Loucy (cell line): Measurements from ENCODE around the gene VWA8.

Source experiments
- H2AFZ ChIP-seq: fragments of 200-600 bp; sonication (generic); 2 replicates; pipeline ENCODE4 v1.6.0; 2016; ENCODE audit warnings: antibody characterized with exemption, mild to moderate bottlenecking, low read length, moderate library complexity
- H3F3A ChIP-seq: fragments of 200-600 bp; 2 replicates; pipeline ENCODE4 v1.6.0; 2016; ENCODE audit warnings: antibody characterized with exemption, low read depth, mild to moderate bottlenecking
- H3K27me3 ChIP-seq: fragments of 200-600 bp; sonication (generic); 2 replicates; pipeline ENCODE4 v1.6.1; 2014; ENCODE audit warnings: low read length, mild to moderate bottlenecking; ENCODE audit not compliant: insufficient read depth, poor library complexity, severe bottlenecking
- H3K36me3 ChIP-seq: fragments of 200-600 bp; sonication (generic); 2 replicates; pipeline ENCODE4 v1.6.1; 2016; ENCODE audit warnings: low read length; ENCODE audit not compliant: insufficient read depth
- H3K4me1 ChIP-seq: fragments of 200-600 bp; sonication (generic); 2 replicates; pipeline ENCODE4 v1.5.1; 2014; ENCODE audit warnings: low read length, mild to moderate bottlenecking; ENCODE audit not compliant: insufficient read depth, poor library complexity, severe bottlenecking
- H3K4me2 ChIP-seq: fragments of 200-600 bp; sonication (generic); 2 replicates; pipeline ENCODE4 v1.6.0; 2014; ENCODE audit warnings: antibody characterized with exemption, low read length, low read depth, mild to moderate bottlenecking; ENCODE audit not compliant: poor library complexity, severe bottlenecking
- H3K4me3 ChIP-seq: fragments of 200-600 bp; sonication (generic); 2 replicates; pipeline ENCODE4 v1.5.1; 2014; ENCODE audit warnings: low read length, mild to moderate bottlenecking, mixed read lengths; ENCODE audit not compliant: poor library complexity, severe bottlenecking
- H3K79me2 ChIP-seq: fragments of 200-600 bp; sonication (generic); 2 replicates; pipeline ENCODE4 v1.6.1; 2014; ENCODE audit warnings: low read length; ENCODE audit not compliant: insufficient read depth
- H3K9ac ChIP-seq: fragments of 200-600 bp; sonication (generic); 2 replicates; pipeline ENCODE4 v1.6.0; 2014; ENCODE audit warnings: mild to moderate bottlenecking, low read depth, low read length, moderate library complexity; ENCODE audit not compliant: poor library complexity, severe bottlenecking
- H3K9me2 ChIP-seq: fragments of 200-600 bp; sonication (generic); replicated peaks from 2 replicates; pipeline ENCODE4 v1.6.1; 2016; ENCODE audit warnings: low read depth, low read length, mixed read lengths
- H3K9me3 ChIP-seq: fragments of 200-600 bp; sonication (generic); 2 replicates; pipeline ENCODE4 v1.6.1; 2014; ENCODE audit warnings: mild to moderate bottlenecking, antibody characterized with exemption, low read length, low read depth; ENCODE audit not compliant: insufficient read depth
- H4K20me1 ChIP-seq: fragments of 200-600 bp; sonication (generic); 2 replicates; pipeline ENCODE4 v1.6.0; 2014; ENCODE audit warnings: antibody characterized with exemption, low read length, mild to moderate bottlenecking; ENCODE audit not compliant: insufficient read depth, poor library complexity, severe bottlenecking
- EZH2phosphoT487 ChIP-seq: fragments of 200-600 bp; IDR thresholded peaks from 2 replicates; pipeline ENCODE4 v1.6.1; 2018; ENCODE audit warnings: antibody characterized with exemption, mild to moderate bottlenecking, moderate library complexity, borderline replicate concordance
- TF ChIP-seq, protein P1 (sequence below): fragments of 200-600 bp; sonication (generic); conservative IDR thresholded peaks from 2 replicates; pipeline ENCODE4 v1.5.1; 2014; ENCODE audit warnings: mild to moderate bottlenecking, antibody characterized with exemption, low read length

Gene VWA8

DNA sequence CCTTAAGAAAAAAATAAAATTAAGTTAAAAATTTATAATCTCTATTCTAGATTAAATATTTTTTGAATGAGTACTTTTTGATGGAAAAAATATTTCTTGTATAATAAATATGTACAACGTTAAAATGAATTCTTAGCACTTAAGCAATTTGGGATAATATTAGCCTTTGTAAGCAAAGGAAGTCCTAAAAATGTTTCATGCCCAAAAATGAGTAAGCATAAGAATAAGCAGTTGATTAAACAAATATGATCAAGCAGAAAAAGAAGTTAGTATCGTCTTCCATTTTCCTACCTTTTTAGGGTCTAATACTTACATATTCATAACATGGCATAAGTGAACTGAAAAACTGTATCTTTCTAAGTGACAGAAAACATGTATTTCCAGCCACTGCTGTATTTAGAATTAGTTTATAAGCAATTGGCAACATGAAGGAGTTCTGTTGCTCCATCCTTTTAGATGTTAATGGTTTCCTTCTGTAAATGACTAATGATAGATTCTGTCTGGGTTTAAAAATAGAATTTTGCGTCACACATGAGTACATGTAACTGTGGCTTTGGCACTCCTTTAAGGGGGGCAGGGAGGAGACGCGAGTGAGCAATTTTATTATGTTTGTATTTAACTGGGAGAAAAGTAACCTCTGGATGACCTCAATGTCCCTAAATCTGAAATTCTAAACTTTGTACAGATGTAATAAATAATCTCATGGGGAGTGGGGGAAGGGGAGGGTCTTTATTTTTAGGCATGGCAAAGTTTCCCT lies 266.2 kb downstream of the VWA8 start:
- H3K4me3 ChIP-seq: no peak overlapping the region

GRCh38 chr13:41693434-41693833 lies 267.5 kb downstream of the VWA8 start:
- Histone ChIP-seq H3K4me2 (no peak overlapping the region), H3K9me3 (no peaks in the 10 kb centered on the region), H3F3A (no peaks in the 10 kb centered on the region), H3K9me2 (no peaks in the 10 kb centered on the region), H4K20me1 (no peaks in the 10 kb centered on the region), H3K79me2 (no peaks in the 10 kb centered on the region), H3K27me3 (no peaks in the 10 kb centered on the region), H2AFZ (no peak overlapping the region), H3K4me3 (no peak overlapping the region), H3K9ac (no peak overlapping the region), H3K4me1 (peaks cover 12% of the 10 kb centered on the region), H3K36me3 (peaks cover 11% of the 10 kb centered on the region; the same call in 1 of the 2 replicates)
- no peak for TF ChIP-seq EZH2phosphoT487
- TF ChIP-seq, protein P1, sequence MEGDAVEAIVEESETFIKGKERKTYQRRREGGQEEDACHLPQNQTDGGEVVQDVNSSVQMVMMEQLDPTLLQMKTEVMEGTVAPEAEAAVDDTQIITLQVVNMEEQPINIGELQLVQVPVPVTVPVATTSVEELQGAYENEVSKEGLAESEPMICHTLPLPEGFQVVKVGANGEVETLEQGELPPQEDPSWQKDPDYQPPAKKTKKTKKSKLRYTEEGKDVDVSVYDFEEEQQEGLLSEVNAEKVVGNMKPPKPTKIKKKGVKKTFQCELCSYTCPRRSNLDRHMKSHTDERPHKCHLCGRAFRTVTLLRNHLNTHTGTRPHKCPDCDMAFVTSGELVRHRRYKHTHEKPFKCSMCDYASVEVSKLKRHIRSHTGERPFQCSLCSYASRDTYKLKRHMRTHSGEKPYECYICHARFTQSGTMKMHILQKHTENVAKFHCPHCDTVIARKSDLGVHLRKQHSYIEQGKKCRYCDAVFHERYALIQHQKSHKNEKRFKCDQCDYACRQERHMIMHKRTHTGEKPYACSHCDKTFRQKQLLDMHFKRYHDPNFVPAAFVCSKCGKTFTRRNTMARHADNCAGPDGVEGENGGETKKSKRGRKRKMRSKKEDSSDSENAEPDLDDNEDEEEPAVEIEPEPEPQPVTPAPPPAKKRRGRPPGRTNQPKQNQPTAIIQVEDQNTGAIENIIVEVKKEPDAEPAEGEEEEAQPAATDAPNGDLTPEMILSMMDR: no peak

More for the DNA sequence above, 266.2 kb downstream of the VWA8 start:
- H3K9ac ChIP-seq: no peak overlapping the region
- peaks cover 12% of the 10 kb centered on the region for H3K4me1 ChIP-seq
- H3K9me2 ChIP-seq: no peaks in the 10 kb centered on the region
- H2AFZ ChIP-seq: no peak overlapping the region
- no peaks in the 10 kb centered on the region for H3K9me3 ChIP-seq
- peak overlapping the region; percentile 38 for H3K4me2 ChIP-seq
- TF ChIP-seq, protein P1: no peak
- TF ChIP-seq EZH2phosphoT487: no peak
- peaks cover 6% of the 10 kb centered on the region; the same call in 1 of the 2 replicates for H3K36me3 ChIP-seq
- H3F3A ChIP-seq: no peaks in the 10 kb centered on the region
- H3K27me3 ChIP-seq: no peaks in the 10 kb centered on the region
- H4K20me1 ChIP-seq: no peaks in the 10 kb centered on the region
- no peaks in the 10 kb centered on the region for H3K79me2 ChIP-seq

GRCh38 chr13:41691274-41691673 lies 269.6 kb downstream of the VWA8 start:
- Histone ChIP-seq H3K36me3 (peaks cover 11% of the 10 kb centered on the region; the same call in 1 of the 2 replicates), H3K9me3 (no peaks in the 10 kb centered on the region), H3K4me3 (no peak overlapping the region), H3K4me1 (peaks cover 12% of the 10 kb centered on the region), H3K4me2 (no peak overlapping the region), H3K9ac (no peak overlapping the region), H4K20me1 (no peaks in the 10 kb centered on the region), H3K9me2 (no peaks in the 10 kb centered on the region), H3F3A (no peaks in the 10 kb centered on the region), H2AFZ (no peak overlapping the region), H3K79me2 (no peaks in the 10 kb centered on the region), H3K27me3 (no peaks in the 10 kb centered on the region)
- TF ChIP-seq EZH2phosphoT487: no peak
- TF ChIP-seq, protein P1: no peak
